Adipose tissue (tissue), 3 donors: ENCODE measurements around the gene KAT14. TPM values are rescaled to one million over a fixed set of nuclear protein-coding genes. Genes with fewer than 3 reads are reported as not detected.
"Not testable (repeated sequence)": the region's sequence is repeated elsewhere in the genome, so short reads cannot be mapped to it uniquely, and the experiment has no call there.

Experiments
- H3K27ac ChIP-seq: one replicate; pipeline ENCODE4 v1.5.1; 2013; ENCODE audit warnings: low read depth, low read length
- WGBS, 3 donors: extraction: QIAGEN DNeasy Blood & Tissue Kit; methylation state at CpG; one replicate each; pipeline ENCODE4 v1.1.7; 2013; 5-methylcytosine and 5-hydroxymethylcytosine counted together
- polyA plus RNA-seq, 3 donors: library from polyadenylated mRNA; stranded (reverse); fragments of 200-250 nt; gene quantifications; one replicate each; pipeline ENCODE4 v1.2.3, GENCODE V29; 2013
- donor health status: healthy with polysubstance abuse.
- donor health status: Bipolar disorder and iron deficiency.
- donor health status: healthy.

The KAT14 gene, protein sequence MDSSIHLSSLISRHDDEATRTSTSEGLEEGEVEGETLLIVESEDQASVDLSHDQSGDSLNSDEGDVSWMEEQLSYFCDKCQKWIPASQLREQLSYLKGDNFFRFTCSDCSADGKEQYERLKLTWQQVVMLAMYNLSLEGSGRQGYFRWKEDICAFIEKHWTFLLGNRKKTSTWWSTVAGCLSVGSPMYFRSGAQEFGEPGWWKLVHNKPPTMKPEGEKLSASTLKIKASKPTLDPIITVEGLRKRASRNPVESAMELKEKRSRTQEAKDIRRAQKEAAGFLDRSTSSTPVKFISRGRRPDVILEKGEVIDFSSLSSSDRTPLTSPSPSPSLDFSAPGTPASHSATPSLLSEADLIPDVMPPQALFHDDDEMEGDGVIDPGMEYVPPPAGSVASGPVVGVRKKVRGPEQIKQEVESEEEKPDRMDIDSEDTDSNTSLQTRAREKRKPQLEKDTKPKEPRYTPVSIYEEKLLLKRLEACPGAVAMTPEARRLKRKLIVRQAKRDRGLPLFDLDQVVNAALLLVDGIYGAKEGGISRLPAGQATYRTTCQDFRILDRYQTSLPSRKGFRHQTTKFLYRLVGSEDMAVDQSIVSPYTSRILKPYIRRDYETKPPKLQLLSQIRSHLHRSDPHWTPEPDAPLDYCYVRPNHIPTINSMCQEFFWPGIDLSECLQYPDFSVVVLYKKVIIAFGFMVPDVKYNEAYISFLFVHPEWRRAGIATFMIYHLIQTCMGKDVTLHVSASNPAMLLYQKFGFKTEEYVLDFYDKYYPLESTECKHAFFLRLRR
- polyA plus RNA-seq, result 1 to 10 TPM; 5.9 to 7.6 (median 6.4) TPM

DNA sequence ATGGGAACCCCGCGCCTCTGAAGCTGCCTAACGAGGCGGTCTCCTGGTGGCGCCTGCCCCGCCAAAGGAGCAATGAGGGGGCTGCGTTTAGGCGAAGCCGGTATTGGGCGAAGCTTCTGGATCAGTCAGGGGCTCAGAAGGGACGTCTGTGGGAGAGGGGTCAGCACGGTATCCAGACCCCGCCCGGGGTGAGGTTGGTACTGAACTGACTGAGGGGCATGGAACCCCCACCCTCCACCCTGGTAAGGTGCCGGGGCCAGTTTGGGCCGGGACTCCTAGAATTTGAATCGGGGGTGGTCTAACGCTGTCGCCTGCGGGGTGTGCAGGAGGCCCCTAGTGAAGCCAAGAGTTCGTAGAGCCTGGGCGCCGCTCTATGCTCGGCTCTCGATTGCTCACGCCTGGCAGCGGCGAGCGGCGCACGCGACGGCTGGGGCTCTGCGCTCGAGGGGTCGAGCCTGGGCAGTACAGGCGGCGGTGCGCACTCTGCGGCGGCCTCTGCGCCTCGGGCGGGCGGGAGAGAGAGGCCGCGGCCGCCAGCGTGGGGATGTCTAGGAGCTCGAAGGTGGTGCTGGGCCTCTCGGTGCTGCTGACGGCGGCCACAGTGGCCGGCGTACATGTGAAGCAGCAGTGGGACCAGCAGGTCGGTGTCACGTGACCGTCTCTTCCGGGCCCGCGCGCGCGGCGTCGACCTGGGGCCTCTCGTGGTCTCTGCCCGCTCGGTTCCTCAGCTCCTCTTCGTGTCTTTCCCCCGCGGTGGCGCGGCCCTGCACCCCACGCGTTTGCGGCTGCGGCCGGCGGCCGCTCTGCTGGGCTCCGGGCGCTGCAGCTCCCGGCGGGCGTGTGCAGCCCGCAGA lies at the start of gene KAT14, which contains the start of gene PET117:
Gene KAT14 (plus strand): TSS at position 452 of the 854 bp plus-strand sequence. CDS start 4,798 bp downstream, outside the sequence.
Gene PET117 (plus strand): TSS at position 452 of the 854 bp plus-strand sequence. CDS start 93 bp downstream, at position 545.
- H3K27ac ChIP-seq, result peak within 1 kb of the TSS; percentile 45
- 0 to 1% (median 0%) methylated on average over 69 to 87 of the region's 87 CpGs for WGBS, 3 donors

DNA sequence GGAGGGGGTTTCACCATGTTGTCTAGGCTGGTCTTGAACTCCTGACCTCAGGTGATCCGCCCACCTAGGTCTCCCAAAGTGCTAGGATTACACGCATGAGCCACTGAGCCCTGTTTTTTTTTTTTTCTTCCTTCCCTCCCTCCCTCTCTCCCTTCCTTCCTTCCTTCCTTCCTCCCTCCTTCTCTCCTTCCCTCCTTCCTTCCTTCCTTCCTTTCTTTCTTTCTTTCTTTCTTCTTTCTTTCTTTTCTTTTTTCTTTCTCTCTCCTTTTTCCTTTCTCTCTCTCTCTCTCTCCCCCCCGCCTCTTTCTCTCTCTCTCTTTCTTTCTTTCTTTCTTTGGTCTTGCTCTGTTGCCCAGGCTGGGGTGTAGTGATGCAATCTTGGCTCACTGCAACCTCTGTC lies 49.4 kb upstream of the KAT14 start:
- 80 to 88% (median 86%) methylated on average over 3 of the region's 3 CpGs for WGBS, 3 donors
- not testable (repeated sequence) for H3K27ac ChIP-seq

DNA sequence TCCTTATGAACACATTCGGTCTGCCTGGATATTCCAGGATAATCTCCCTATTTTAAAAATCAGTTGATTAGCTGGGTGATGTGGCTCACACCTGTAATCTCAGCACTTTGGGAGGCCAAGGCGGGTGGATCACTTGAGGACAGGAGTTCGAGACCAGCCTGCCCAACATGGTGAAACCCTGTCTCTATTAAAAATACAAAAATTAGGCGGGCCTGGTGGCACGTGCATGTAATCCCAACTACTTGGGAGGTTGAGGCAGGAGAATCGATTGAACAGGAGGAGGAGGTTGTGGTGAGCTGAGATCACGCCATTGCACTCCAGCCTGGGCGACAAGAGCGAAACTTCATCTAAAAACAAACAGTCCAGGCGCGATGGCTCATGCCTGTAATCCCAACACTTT lies 48.8 kb upstream of the KAT14 start:
- WGBS, 3 donors, result 91 to 95% (median 93%) methylated on average over 11 of the region's 11 CpGs
- not testable (repeated sequence) for H3K27ac ChIP-seq

DNA sequence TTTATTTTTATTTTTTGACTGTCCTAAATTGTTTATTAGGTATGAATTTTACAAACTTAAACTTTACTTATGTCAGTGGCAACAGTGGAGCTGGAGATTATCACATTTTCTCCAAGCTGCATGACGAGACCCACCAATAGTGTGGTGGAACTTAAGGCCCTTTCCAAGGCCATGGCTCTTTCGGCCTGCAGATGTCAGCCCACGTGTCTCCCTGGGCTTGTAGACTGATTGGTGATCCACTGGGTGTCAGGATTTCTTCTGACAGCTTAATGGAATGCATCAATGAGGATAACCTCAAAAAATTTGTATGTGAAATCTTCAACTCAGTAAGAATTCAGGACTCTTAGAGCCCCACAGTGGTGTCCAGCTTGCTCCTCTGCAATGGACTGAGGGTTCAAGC lies 47.6 kb upstream of the KAT14 start:
- WGBS, 3 donors, result 49 to 52% (median 52%) methylated on average over 3 of the region's 3 CpGs
- no peak overlapping the region for H3K27ac ChIP-seq

DNA sequence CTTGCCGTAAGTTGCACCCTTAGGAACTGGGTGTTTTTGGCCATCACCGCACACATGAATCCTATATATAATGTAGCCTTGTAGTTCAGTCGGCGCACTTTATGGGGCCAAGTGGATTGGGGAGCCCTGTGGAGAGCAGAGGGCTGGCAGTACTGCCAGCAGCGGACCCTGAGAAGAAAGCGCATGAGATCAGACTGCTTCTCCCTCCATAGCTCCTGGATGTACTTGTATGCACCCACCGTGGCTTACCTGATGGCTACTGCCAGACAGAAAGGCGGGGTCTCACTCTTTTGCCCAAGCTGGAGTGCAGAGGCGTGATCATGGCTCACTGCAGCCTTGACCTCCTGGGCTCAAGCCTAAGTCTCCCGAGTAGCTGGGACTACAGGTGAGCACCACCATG lies 47.2 kb upstream of the KAT14 start:
- WGBS, 3 donors, result 90 to 91% (median 90%) methylated on average over 10 of the region's 10 CpGs

DNA sequence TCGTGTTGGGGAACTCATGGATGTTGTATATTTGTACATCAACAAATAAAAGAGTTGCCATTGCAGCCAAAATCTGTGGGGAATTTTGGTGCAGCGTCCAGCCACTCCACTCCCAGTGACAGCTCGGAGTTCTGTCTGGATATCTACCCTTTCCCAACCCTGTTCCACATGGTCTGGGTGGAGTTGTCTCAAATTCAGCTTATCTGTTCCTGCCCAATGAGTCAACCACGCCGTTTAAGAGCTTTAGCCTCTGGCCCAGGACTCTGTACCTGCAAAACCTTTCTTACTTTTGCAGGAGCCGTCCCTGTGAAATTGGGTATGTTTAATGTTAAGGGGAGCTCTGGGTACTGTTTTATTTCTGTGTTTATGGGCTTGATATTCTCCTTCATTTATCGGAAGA lies 46.0 kb upstream of the KAT14 start:
- H3K27ac ChIP-seq, result no peak overlapping the region

More for the DNA sequence above, 47.2 kb upstream of the KAT14 start:
- H3K27ac ChIP-seq, result no peak overlapping the region

DNA sequence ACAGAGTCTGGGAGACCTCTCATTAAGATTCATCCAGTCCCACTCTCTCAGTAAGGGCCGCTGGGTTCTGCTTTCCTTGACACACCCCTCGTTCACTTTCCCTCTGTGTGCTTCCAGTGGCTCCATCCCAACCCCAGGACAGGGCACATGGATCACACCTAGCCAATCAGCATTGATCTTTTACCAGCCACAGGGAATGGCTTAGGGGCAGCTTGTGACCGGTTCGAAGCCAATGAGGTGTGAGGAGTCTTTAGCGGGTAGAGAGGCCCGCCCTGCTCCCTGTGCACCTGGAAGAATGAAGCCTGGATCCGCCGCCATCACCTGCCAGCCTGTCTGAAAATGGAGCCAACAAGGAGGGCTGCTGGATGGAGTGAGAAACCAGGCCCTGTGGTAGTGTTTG lies 44.8 kb upstream of the KAT14 start:
- 73 to 89% (median 85%) methylated on average over 8 of the region's 8 CpGs for WGBS, 3 donors
- no peak overlapping the region for H3K27ac ChIP-seq

More for the DNA sequence above, 46.0 kb upstream of the KAT14 start:
- WGBS, 3 donors, result 59 to 71% (median 66%) methylated on average over 7 of the region's 7 CpGs

DNA sequence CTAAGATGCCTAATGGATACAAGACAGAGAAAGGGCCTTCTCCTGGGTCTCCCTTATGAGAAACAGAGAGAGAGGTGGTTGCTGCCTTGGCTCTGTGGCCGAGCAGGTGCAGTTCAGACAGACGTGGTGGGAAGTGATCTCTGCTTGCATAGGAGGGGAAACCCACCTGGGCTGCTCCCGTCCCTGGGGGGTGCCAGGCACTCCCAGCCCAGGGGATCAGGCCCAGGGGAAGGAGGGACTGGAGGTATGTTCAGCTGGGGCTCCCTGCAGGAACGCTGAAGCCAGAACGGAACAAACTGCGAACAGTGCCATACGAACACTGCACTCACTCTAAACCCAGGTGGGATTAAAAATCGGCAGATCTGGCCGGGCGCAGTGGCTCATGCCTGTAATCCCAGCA lies 44.3 kb upstream of the KAT14 start:
- H3K27ac ChIP-seq, result no peak overlapping the region
- 69 to 84% (median 71%) methylated on average over 10 of the region's 10 CpGs for WGBS, 3 donors

DNA sequence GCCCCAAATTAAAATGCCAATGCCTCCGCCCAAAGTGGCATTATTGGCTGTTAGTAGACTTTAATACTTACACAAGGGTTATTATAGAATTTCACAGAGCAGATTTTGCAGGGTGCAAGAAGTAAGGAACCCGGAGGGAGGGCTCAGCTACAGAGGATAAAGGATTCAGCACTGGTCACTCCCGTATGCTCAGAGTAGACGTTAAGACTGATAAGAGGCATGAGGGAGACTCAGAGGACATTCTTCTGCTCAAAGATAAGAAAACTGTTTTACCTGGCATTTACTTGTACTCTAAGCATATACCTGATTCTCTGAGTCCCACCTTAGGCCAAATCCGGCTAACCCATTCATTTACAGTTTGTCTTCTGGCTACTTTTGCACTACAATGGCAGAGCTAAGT lies 43.5 kb upstream of the KAT14 start:
- 63 to 75% (median 67%) methylated on average over 5 of the region's 5 CpGs for WGBS, 3 donors
- H3K27ac ChIP-seq, result no peak overlapping the region

DNA sequence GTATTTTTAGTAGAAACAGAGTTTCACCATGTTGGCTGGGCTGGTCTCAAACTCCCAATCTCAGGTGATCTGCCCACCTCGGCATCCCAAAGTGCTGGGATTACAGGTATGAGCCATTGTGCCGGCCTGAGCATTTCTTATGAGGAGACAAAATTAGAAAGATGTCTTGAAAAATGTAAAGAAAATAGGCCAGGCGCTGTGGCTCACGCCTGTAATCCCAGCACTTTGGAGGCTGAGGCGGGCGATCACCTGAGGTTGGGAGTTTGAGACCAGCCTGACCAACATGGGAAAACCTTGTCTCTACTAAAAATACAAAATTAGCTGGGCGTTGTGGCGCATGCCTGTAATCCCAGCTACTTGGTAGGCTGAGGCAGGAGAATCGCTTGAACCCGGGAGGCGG lies 37.1 kb upstream of the KAT14 start:
- WGBS, 3 donors, result 93 to 96% (median 96%) methylated on average over 11 of the region's 11 CpGs
- not testable (repeated sequence) for H3K27ac ChIP-seq

DNA sequence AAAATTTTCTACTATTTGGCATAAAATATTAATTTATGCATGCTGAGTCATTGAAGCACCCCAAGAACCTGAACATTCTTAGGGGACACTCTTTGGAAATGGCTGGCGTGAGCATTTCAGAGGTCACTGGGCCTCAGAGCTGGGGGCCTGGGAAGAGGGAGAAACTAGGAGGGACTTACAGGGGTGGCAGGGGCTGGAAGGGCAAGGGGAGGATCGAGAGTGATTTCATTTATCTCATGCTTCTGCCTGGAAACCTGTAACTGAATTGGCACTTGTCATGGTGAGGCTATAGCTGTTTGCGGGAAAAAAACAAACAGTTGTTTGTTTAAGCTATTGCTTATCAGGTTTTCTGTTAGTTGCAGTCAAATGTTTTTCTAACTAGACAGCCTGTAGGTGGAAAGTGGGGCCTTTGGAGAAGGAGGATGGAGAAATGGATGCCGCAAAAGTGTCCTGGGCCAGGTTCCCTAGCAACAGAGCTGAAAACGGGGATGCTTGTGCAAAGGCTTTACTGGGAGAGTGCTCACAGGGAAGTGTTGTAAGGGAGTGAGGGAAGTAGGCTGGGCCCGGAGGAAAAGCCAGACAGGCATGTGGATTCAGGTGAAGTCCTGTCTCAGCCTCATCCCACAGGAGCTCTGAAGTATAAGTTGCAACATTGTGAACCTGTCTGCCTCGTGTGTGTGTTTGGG lies 36.4 kb upstream of the KAT14 start:
- no peak overlapping the region for H3K27ac ChIP-seq
- 33 to 46% (median 35%) methylated on average over 7 of the region's 7 CpGs for WGBS, 3 donors

DNA sequence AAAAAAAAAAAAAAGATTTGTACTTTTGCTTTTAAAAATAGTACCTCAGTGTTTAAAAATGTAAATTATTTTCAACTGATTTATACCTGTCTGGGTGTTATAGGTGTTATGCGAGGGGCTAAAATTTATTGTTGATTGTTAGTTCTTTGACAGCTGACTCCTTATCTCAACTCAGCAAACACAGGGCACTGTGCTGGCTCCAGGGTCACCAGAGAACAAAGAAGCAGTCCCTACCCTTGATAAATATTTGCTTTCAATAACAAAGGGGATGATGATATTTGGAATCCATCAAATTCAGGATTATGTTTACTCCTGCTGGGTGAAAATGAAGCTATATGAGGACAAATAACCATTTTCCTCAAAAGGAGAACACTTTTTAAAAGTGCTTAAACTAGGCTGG lies 34.2 kb upstream of the KAT14 start:
- 28 to 69% (median 60%) methylated on average over 1 of the region's 1 CpG for WGBS, 3 donors
- no peak overlapping the region for H3K27ac ChIP-seq

DNA sequence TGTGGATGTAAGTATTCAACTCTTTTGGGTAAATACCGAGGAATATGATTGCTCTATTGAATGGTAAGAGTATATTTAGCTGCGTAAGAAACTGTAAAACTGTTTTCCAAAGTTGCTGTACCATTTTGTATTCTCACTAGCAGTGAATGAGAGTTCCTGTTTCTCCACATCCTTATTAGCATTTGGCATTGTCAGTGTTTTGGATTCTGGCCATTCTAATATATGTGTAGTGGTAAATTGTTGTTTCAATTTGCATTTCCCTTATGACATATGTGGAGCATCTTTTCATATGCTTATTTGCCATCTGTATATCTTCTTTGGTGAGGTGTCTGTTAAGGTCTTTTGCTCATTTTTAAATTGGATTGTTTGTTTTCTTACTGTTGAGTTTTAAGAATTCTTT lies 29.3 kb upstream of the KAT14 start:
- WGBS, 3 donors, result 84 to 87% (median 84%) methylated on average over 2 of the region's 2 CpGs
- no peak overlapping the region for H3K27ac ChIP-seq

DNA sequence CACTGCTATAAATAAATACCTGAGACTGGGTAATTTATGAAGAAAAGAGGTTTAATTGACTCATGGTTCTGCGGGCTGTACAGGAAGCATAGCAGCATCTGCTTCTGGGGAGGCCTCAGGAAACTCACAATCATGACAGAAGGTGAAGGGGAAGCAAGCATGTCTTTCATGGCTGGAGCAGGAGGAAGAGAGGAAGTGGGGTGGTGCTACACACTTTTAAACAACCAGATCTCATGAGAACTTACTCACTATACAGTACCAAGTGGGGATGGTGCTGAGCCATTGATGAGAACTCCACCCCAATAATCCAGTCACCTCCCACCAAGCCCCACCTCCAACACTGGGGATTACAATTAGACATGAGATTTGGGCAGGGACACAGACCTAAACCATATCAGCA lies 9.1 kb upstream of the KAT14 start:
- not testable (repeated sequence) for H3K27ac ChIP-seq
- WGBS, 3 donors, result 43 to 49% (median 46%) methylated on average over 1 of the region's 1 CpG

DNA sequence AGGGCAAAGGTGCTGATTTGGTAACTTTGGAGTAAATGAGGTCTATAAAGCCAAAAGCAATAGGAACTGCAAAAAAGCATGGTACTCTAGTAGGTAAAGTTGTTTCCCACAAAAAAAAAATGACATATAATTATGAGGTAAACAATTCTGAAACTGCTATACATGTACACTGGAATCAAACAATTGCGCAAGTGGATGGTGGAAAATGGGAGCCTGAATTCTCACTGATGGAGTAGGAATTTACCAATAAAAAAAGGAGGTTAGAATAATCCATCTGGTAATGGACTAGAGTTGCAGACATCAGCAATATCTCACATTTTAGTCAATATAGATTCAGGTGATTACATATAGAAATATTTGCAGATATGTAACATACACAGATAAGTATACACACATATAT lies 5.0 kb upstream of the KAT14 start:
- WGBS, 3 donors, result 97 to 100% (median 100%) methylated on average over 1 of the region's 1 CpG

DNA sequence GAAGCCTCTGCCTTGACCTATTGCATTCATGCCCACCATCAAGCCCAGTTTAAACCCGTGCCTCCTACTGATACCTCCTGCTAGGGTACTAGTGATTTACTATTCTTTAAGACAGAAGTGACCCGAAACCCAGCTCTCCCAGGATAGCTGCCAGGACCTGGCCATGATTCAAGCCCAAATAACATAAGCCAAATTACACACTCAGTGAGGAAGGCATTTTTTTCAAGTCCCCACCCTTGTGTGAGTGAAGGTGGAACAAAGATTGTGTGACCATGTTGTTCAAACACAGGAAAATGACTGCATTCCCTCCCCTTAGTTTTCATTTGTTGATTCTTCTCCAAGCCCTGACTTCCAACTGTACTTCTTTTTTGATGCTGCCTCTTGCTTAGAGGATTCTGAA lies 3.7 kb upstream of the KAT14 start:
- WGBS, 3 donors, result 24 to 60% (median 51%) methylated on average over 2 of the region's 2 CpGs
- no peak overlapping the region for H3K27ac ChIP-seq

More for the DNA sequence above, 5.0 kb upstream of the KAT14 start:
- H3K27ac ChIP-seq, result no peak overlapping the region

DNA sequence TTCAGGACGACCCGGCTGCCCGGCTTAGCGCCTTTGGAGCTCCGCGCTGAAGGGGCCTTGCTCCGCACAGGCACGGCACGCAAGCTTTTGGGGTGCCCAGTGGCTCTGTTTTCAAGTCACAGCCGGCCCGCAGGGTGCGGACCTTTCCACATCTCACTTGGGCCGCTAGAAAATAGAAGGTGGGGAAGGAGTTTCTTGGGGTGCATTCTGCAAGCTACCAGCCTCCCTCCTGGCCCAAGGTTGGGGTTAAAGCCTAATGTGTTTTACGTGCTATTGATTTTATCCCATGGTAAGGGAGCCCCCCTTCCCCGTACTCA lies 561 bp downstream of the KAT14 start:
- 0% methylated on average over 15 of the region's 15 CpGs for WGBS, 3 donors

More for the DNA sequence above, 561 bp downstream of the KAT14 start:
- H3K27ac ChIP-seq, result no peak overlapping the region
